IMR-90 (cell line): ENCODE data around the gene ATP8B2. TPM values are rescaled to one million over a fixed set of nuclear protein-coding genes. Genes with fewer than 3 reads are reported as not detected.

Experiments used
- ATAC-seq: fragments of 200-7000 bp; cut with Tn5 transposase; 2 replicates; pipeline ENCODE4 v1.9.1; 2020; ENCODE audit warnings: low read depth, mild to moderate bottlenecking, moderate library complexity
- BruUV-seq: library from RNA; stranded (reverse); fragments of 400-500 nt; replicated peaks from 2 replicates; lab custom pipeline; 2021; lab: Mats Ljungman, UMichigan
- CTCF ChIA-PET: fragments of 300-600 bp; formaldehyde crosslinking; extraction: SDS; loops from one replicate; lab custom pipeline; 2021; ENCODE audit warnings: antibody characterized with exemption; lab: Yijun Ruan, JAX
- POLR2A ChIA-PET: fragments of 300-600 bp; sonication (Branson Sonifier 250); formaldehyde crosslinking; loops from one replicate; lab custom pipeline; 2022; ENCODE audit warnings: antibody characterized with exemption; ENCODE audit not compliant: unreplicated experiment; lab: Charles Lee
- DNase-seq: peaks from one replicate; pipeline ENCODE4 v3.0.0; 2013
- H2AFZ ChIP-seq: replicated peaks from 2 replicates; pipeline ENCODE3; 2013; ENCODE audit warnings: low read length, mild to moderate bottlenecking; ENCODE audit not compliant: poor library complexity
- H2AK5ac ChIP-seq: 2 replicates; pipeline ENCODE4 v1.6.1; 2013; ENCODE audit warnings: low read depth, low read length, inconsistent platforms
- H2AK9ac ChIP-seq: replicated peaks from 2 replicates; pipeline ENCODE3; 2013; ENCODE audit warnings: mild to moderate bottlenecking, low read depth, low read length, moderate library complexity; ENCODE audit not compliant: poor library complexity
- H2BK120ac ChIP-seq: 2 replicates; pipeline ENCODE4 v1.6.1; 2013; ENCODE audit warnings: low read depth, low read length, inconsistent platforms
- H2BK15ac ChIP-seq: 3 replicates; pipeline ENCODE4 v1.6.1; 2013; ENCODE audit warnings: low read depth, low read length, inconsistent platforms
- H2BK20ac ChIP-seq: 2 replicates; pipeline ENCODE4 v1.6.1; 2013; ENCODE audit warnings: low read depth, mild to moderate bottlenecking, inconsistent platforms, low read length, moderate library complexity
- H2BK5ac ChIP-seq: 2 replicates; pipeline ENCODE4 v1.6.1; 2013; ENCODE audit warnings: mild to moderate bottlenecking, low read depth, low read length, inconsistent platforms; ENCODE audit not compliant: poor library complexity, severe bottlenecking
- H3K14ac ChIP-seq: replicated peaks from 2 replicates; pipeline ENCODE4 v1.6.1; 2013; ENCODE audit warnings: low read depth, low read length, inconsistent platforms
- H3K18ac ChIP-seq: 2 replicates; pipeline ENCODE4 v1.6.1; 2013; ENCODE audit warnings: low read depth, low read length, control low read depth
- H3K23ac ChIP-seq: 2 replicates; pipeline ENCODE4 v1.6.1; 2013; ENCODE audit warnings: low read depth, low read length, inconsistent platforms
- H3K27ac ChIP-seq: 2 replicates; pipeline ENCODE4 v1.5.1; 2013; ENCODE audit warnings: mild to moderate bottlenecking, control low read depth, low read length; ENCODE audit not compliant: insufficient read depth
- H3K27me3 ChIP-seq: 2 replicates; pipeline ENCODE4 v1.6.1; 2013; ENCODE audit warnings: low read length; ENCODE audit not compliant: control insufficient read depth, insufficient read depth
- H3K36me3 ChIP-seq: 2 replicates; pipeline ENCODE4 v1.6.1; 2013; ENCODE audit warnings: low read length, mixed read lengths; ENCODE audit not compliant: control insufficient read depth, insufficient read depth
- H3K4ac ChIP-seq: 2 replicates; pipeline ENCODE4 v1.6.1; 2013; ENCODE audit warnings: low read depth, low read length, inconsistent platforms
- H3K4me1 ChIP-seq: 2 replicates; pipeline ENCODE4 v1.6.1; 2013; ENCODE audit warnings: low read length, mixed read lengths; ENCODE audit not compliant: control insufficient read depth, insufficient read depth
- H3K4me2 ChIP-seq: 2 replicates; pipeline ENCODE4 v1.6.1; 2013; ENCODE audit warnings: low read depth, mild to moderate bottlenecking, control low read depth, low read length, moderate library complexity
- H3K4me3 ChIP-seq: 2 replicates; pipeline ENCODE4 v1.5.1; 2013; ENCODE audit warnings: low read depth, mild to moderate bottlenecking, control low read depth, low read length, moderate library complexity; ENCODE audit not compliant: insufficient read depth
- H3K56ac ChIP-seq: 2 replicates; pipeline ENCODE4 v1.6.1; 2013; ENCODE audit warnings: low read length, inconsistent platforms; ENCODE audit not compliant: insufficient read depth; ENCODE audit errors: extremely low read depth
- H3K79me1 ChIP-seq, 2 experiments: 2 replicates each; pipeline ENCODE4 v1.6.1; 2013; ENCODE audit warnings: low read length in 2 of 2, inconsistent platforms in 1 of 2, low read depth in 1 of 2
- H3K9ac ChIP-seq: 2 replicates; pipeline ENCODE4 v1.6.1; 2013; ENCODE audit warnings: low read depth, low read length, control low read depth
- H3K9me1 ChIP-seq: 2 replicates; pipeline ENCODE4 v1.6.1; 2013; ENCODE audit warnings: low read length, inconsistent platforms; ENCODE audit not compliant: insufficient read depth
- H3K9me3 ChIP-seq: 2 replicates; pipeline ENCODE4 v1.6.1; 2013; ENCODE audit warnings: low read length; ENCODE audit not compliant: control insufficient read depth, insufficient read depth
- H4K20me1 ChIP-seq: 2 replicates; pipeline ENCODE4 v1.6.1; 2013; ENCODE audit warnings: low read length, inconsistent platforms; ENCODE audit not compliant: insufficient read depth
- H4K5ac ChIP-seq: 2 replicates; pipeline ENCODE4 v1.6.1; 2013; ENCODE audit warnings: mild to moderate bottlenecking, low read depth, low read length, control low read depth
- H4K8ac ChIP-seq, 2 experiments: 2 replicates each; pipeline ENCODE4 v1.6.1; 2013; ENCODE audit warnings: low read depth in 2 of 2, low read length in 2 of 2, control low read depth in 1 of 2, inconsistent platforms in 1 of 2
- H4K91ac ChIP-seq: 2 replicates; pipeline ENCODE4 v1.6.1; 2013; ENCODE audit warnings: low read depth, low read length, inconsistent platforms; ENCODE audit not compliant: insufficient read depth
- CEBPB ChIP-seq: IDR thresholded peaks from 2 replicates; pipeline ENCODE4 v1.6.1; 2012; ENCODE audit warnings: low read depth, low read length, improper control_type of control experiment
- CHD1 ChIP-seq: IDR thresholded peaks from 2 replicates; pipeline ENCODE4 v1.6.1; 2012; ENCODE audit warnings: low read depth, low read length, improper control_type of control experiment
- MXI1 ChIP-seq: IDR thresholded peaks from 2 replicates; pipeline ENCODE4 v1.6.1; 2012; ENCODE audit warnings: low read depth, mild to moderate bottlenecking, low read length, moderate library complexity, borderline replicate concordance
- POLR2A ChIP-seq: IDR thresholded peaks from 2 replicates; pipeline ENCODE4 v1.6.1; 2012; ENCODE audit warnings: mild to moderate bottlenecking, low read depth, low read length
- RAD21 ChIP-seq: IDR thresholded peaks from 2 replicates; pipeline ENCODE4 v1.6.1; 2012; ENCODE audit warnings: low read length, improper control_type of control experiment
- SMC3 ChIP-seq: fragments of 150-350 bp; IDR thresholded peaks from 2 replicates; pipeline ENCODE4 v1.6.1; 2016; ENCODE audit warnings: low read depth, mild to moderate bottlenecking, antibody characterized with exemption, low read length, moderate library complexity
- WGBS, 2 experiments: methylation state at CpG; one replicate each; pipeline versions ENCODE4 v1.1.5 to v1.1.7; 2013; ENCODE audit warnings: missing lambda C conversion rate in 2 of 2; ENCODE audit not compliant: insufficient read length in 1 of 2; ENCODE audit errors: extremely low coverage in 2 of 2; 5-methylcytosine and 5-hydroxymethylcytosine counted together
- dilution Hi-C: fragments of 300-500 bp; cut with HindIII; formaldehyde crosslinking; loops from one replicate; pipeline ENCODE4 v1.14.3; 2018; ENCODE audit warnings: low sequenced_read_pairs; ENCODE audit not compliant: unreplicated experiment
- in situ Hi-C: fragments of 300-500 bp; cut with MboI; formaldehyde crosslinking; loops from 3 replicates; pipeline ENCODE4 v1.14.3; 2019; ENCODE audit warnings: low sequenced_read_pairs, inconsistent platforms, mixed read lengths
- intact Hi-C: fragments of 100-400 bp; cut with micrococcal nuclease; formaldehyde crosslinking; loops from 2 replicates; pipeline ENCODE4 v1.10.0; 2022
- polyA plus RNA-seq, 3 experiments: library from polyadenylated mRNA; depleted of rRNA; stranded (reverse); fragments of >200 nt; gene quantifications; 2 replicates each; pipeline ENCODE4 v1.2.3, GENCODE V29; 2012; ENCODE audit warnings: low replicate concordance in 1 of 3
- total RNA-seq: library from RNA; depleted of rRNA; stranded (reverse); fragments of >200 nt; gene quantifications from 2 replicates; pipeline ENCODE4 v1.2.3, GENCODE V29; 2012
- TF ChIP-seq, protein P1 (sequence below): conservative IDR thresholded peaks from 2 replicates; pipeline ENCODE4 v1.5.1; 2012; ENCODE audit warnings: mild to moderate bottlenecking, low read depth, low read length, improper control_type of control experiment

The ATP8B2 gene
- total and polyA plus RNA-seq, 2 of the 4 experiments (the other 2 are of a cell fraction): 79.4 to 91.0 TPM

DNA sequence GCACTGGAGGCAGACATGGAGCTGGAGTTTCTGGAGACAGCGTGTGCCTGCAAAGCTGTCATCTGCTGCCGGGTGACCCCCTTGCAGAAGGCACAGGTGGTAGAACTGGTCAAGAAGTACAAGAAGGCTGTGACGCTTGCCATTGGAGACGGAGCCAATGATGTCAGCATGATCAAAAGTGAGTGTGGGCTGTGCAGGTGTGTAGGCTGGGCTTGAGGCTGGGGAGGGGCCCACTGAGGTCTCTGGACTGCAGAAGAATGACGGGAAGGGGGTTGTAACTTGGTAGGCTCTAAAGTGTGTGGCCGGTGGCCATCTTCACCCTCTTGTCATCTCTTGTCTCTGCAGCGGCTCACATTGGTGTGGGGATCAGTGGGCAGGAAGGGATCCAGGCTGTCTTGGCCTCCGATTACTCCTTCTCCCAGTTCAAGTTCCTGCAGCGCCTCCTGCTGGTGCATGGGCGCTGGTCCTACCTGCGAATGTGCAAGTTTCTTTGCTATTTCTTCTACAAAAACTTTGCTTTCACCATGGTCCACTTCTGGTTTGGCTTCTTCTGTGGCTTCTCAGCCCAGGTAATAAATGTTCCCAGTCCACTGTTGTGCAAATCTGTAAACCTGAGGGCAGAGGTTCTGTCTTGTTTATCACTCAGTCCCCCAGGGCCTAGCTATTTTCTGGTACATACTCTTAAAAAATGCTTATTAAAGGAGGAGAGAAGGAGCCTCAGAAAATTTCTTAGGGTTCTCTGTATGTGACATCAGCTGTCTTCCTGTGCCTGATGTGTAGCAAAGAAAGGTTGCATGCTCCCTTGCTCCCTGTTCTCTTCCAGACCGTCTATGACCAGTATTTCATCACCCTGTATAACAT, 19.9 kb downstream of the ATP8B2 start:
- H3K4me3 ChIP-seq: no peak overlapping the region
- no peak overlapping the region for H4K8ac ChIP-seq
- H3K9ac ChIP-seq: no peak overlapping the region
- H3K56ac ChIP-seq: no peak overlapping the region
- H3K4ac ChIP-seq: no peak overlapping the region
- no peak overlapping the region for H4K5ac ChIP-seq
- H2BK20ac ChIP-seq: no peak overlapping the region
- no peak overlapping the region for H2BK15ac ChIP-seq
- peaks cover 3 to 25% of the 10 kb centered on the region in 2 experiments; a peak in 2 of 4 replicates for H3K79me1 ChIP-seq
- DNase-seq (peak; percentile 35), ATAC-seq (peak; percentile 52; the same call in 1 of the 2 replicates)
- no peak overlapping the region for H4K91ac ChIP-seq
- H3K9me3 ChIP-seq: no peaks in the 10 kb centered on the region
- TF ChIP-seq CHD1: no peak
- TF ChIP-seq, protein P1, sequence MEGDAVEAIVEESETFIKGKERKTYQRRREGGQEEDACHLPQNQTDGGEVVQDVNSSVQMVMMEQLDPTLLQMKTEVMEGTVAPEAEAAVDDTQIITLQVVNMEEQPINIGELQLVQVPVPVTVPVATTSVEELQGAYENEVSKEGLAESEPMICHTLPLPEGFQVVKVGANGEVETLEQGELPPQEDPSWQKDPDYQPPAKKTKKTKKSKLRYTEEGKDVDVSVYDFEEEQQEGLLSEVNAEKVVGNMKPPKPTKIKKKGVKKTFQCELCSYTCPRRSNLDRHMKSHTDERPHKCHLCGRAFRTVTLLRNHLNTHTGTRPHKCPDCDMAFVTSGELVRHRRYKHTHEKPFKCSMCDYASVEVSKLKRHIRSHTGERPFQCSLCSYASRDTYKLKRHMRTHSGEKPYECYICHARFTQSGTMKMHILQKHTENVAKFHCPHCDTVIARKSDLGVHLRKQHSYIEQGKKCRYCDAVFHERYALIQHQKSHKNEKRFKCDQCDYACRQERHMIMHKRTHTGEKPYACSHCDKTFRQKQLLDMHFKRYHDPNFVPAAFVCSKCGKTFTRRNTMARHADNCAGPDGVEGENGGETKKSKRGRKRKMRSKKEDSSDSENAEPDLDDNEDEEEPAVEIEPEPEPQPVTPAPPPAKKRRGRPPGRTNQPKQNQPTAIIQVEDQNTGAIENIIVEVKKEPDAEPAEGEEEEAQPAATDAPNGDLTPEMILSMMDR: peak; percentile 56
- TF ChIP-seq MXI1: no peak
- no peak for TF ChIP-seq POLR2A
- peak; percentile 47 for TF ChIP-seq RAD21
- TF ChIP-seq CEBPB: no peak
- peak; percentile 34; the same call in 1 of the 2 replicates for TF ChIP-seq SMC3
- ChIA-PET POLR2A (no interaction called here), CTCF (interaction anchor here (1.0 kb wide), 1 partner anchor 10 kb away, joined by 3 read pairs; no protein-coding TSS in a partner anchor)
- WGBS, 2 experiments: 100% methylated on average over 2 of the region's 12 CpGs; no CpG with 5 or more reads in 1 of the 2 experiments
- peaks cover 84% of the 10 kb centered on the region for H3K36me3 ChIP-seq
- in situ Hi-C loops: no loop called here
- BruUV-seq: TSS peak; percentile 63
- H4K20me1 ChIP-seq: peaks cover 13% of the 10 kb centered on the region; the same call in 1 of the 2 replicates
- H2BK120ac ChIP-seq: no peak overlapping the region
- H3K14ac ChIP-seq: no peak overlapping the region
- peak overlapping the region; percentile 65 for H2AK9ac ChIP-seq
- no peak overlapping the region for H3K23ac ChIP-seq
- no peak overlapping the region for H3K4me2 ChIP-seq
- intact Hi-C loops: no loop called here
- no peak overlapping the region for H3K18ac ChIP-seq
- dilution Hi-C loops: no loop called here
- no peak overlapping the region for H2AK5ac ChIP-seq
- H2AFZ ChIP-seq: no peak overlapping the region
- no peak overlapping the region for H3K27ac ChIP-seq
- no peaks in the 10 kb centered on the region for H3K27me3 ChIP-seq
- H3K9me1 ChIP-seq: peaks cover 5% of the 10 kb centered on the region; the same call in 1 of the 2 replicates
- H3K4me1 ChIP-seq: no peaks in the 10 kb centered on the region
- no peak overlapping the region for H2BK5ac ChIP-seq
